ENCODE data around the gene HNRNPL.
A peak's percentile ranks its signal among the peaks of the same experiment; 100 is the strongest.
"Not testable (repeated sequence)": the region's sequence is repeated elsewhere in the genome, so short reads cannot be mapped to it uniquely, and the experiment has no call there.

Gene HNRNPL

GRCh38 chr19:38829203-38829602 lies 20.6 kb downstream of the HNRNPL start:
- DNase-seq (ENCODE audit: low spot score) = not testable (repeated sequence)

- no peak for DNase-seq (ENCODE audit: low spot score)
Observed at GRCh38 chr19:38826856-38827551, 22.8 kb downstream of the HNRNPL start.

- not testable (repeated sequence) for DNase-seq (ENCODE audit: low spot score)
Observed at GRCh38 chr19:38825936-38826335, 23.9 kb downstream of the HNRNPL start.

- DNase-seq (ENCODE audit: low spot score) = not testable (repeated sequence)
Observed at GRCh38 chr19:38821230-38821825, 28.5 kb downstream of the HNRNPL start.

- DNase-seq (ENCODE audit: low spot score) = no peak
Observed at GRCh38 chr19:38819231-38819920, 30.4 kb downstream of the HNRNPL start.

GRCh38 chr19:38817081-38817480 lies 32.7 kb downstream of the HNRNPL start:
- no peak for DNase-seq (ENCODE audit: low spot score)

GRCh38 chr19:38816131-38816750 lies 33.5 kb downstream of the HNRNPL start:
- DNase-seq (ENCODE audit: low spot score) = no peak

- no peak for DNase-seq (ENCODE audit: low spot score)
Observed at GRCh38 chr19:38815059-38816001, 34.5 kb downstream of the HNRNPL start.

- DNase-seq (ENCODE audit: low spot score) = not testable (repeated sequence)
Observed at GRCh38 chr19:38813932-38814331, 35.9 kb downstream of the HNRNPL start.

GRCh38 chr19:38813323-38813722 lies 36.5 kb downstream of the HNRNPL start:
- no peak for DNase-seq (ENCODE audit: low spot score)

GRCh38 chr19:38812841-38813320 lies 36.9 kb downstream of the HNRNPL start, which contains the start of gene LGALS4:
TSS of gene LGALS4 (minus strand) at chr19:38812945. CDS start at chr19:38812886, 59 bp downstream.
- DNase-seq (ENCODE audit: low spot score) = peak; percentile 36

GRCh38 chr19:38812009-38812840 lies 37.6 kb downstream of the HNRNPL start:
- DNase-seq (ENCODE audit: low spot score) = no peak

- DNase-seq (ENCODE audit: low spot score) = no peak
Observed at GRCh38 chr19:38809592-38810252, 40.1 kb downstream of the HNRNPL start.

- no peak for DNase-seq (ENCODE audit: low spot score)
Observed at GRCh38 chr19:38808741-38809140, 41.0 kb downstream of the HNRNPL start.

GRCh38 chr19:38807374-38808098 lies 42.2 kb downstream of the HNRNPL start:
- not testable (repeated sequence) for DNase-seq (ENCODE audit: low spot score)

- no peak for DNase-seq (ENCODE audit: low spot score)
Observed at GRCh38 chr19:38806371-38806770, 43.4 kb downstream of the HNRNPL start.

- no peak for DNase-seq (ENCODE audit: low spot score)
Observed at GRCh38 chr19:38805180-38805579, 44.6 kb downstream of the HNRNPL start.

- DNase-seq (ENCODE audit: low spot score) = no peak
Observed at GRCh38 chr19:38803543-38803942, 46.2 kb downstream of the HNRNPL start.

Measured in SW480 (cell line).